Parathyroid adenoma (tissue), 2 donors: ENCODE data around the gene PIM1.
"Not testable (repeated sequence)": the region's sequence is repeated elsewhere in the genome, so short reads cannot be mapped to it uniquely, and the experiment has no call there.

Experiments used
- H2AFZ ChIP-seq: fragments of 300-600 bp; sonication (generic); one replicate; pipeline ENCODE4 v1.7.0; 2017; ENCODE audit warnings: antibody characterized with exemption, mild to moderate bottlenecking
- H3K27ac ChIP-seq: fragments of 300-600 bp; sonication (generic); one replicate; pipeline ENCODE4 v1.7.0; 2017
- H3K27me3 ChIP-seq: fragments of 300-600 bp; sonication (generic); one replicate; pipeline ENCODE4 v1.7.0; 2017; ENCODE audit warnings: low read length; ENCODE audit not compliant: control insufficient read depth, insufficient read depth
- H3K36me3 ChIP-seq: fragments of 300-600 bp; sonication (generic); one replicate; pipeline ENCODE4 v1.7.0; 2017; ENCODE audit warnings: low read length; ENCODE audit not compliant: control insufficient read depth, insufficient read depth
- H3K4me1 ChIP-seq: fragments of 300-600 bp; sonication (generic); one replicate; pipeline ENCODE4 v1.7.0; 2017; ENCODE audit warnings: control low read depth
- H3K4me2 ChIP-seq: fragments of 300-600 bp; sonication (generic); one replicate; pipeline ENCODE4 v1.7.0; 2017; ENCODE audit warnings: low read length
- H3K4me3 ChIP-seq: fragments of 300-600 bp; sonication (generic); one replicate; pipeline ENCODE4 v1.7.0; 2017; ENCODE audit warnings: low read depth, low read length
- H3K79me2 ChIP-seq: fragments of 300-600 bp; sonication (generic); one replicate; pipeline ENCODE4 v1.7.0; 2017; ENCODE audit warnings: control low read depth
- H3K9ac ChIP-seq: fragments of 300-600 bp; sonication (generic); one replicate; pipeline ENCODE4 v1.7.0; 2017; ENCODE audit warnings: mild to moderate bottlenecking
- H3K9me3 ChIP-seq: fragments of 300-600 bp; sonication (generic); one replicate; pipeline ENCODE4 v1.7.0; 2017; ENCODE audit warnings: low read length; ENCODE audit not compliant: control insufficient read depth
- CTCF ChIP-seq: fragments of 300-600 bp; sonication (generic); IDR thresholded peaks from one replicate; pipeline ENCODE4 v1.7.0; 2017; ENCODE audit warnings: antibody characterized with exemption, mild to moderate bottlenecking
- donor health status: primary hyperparathyroidism.

Gene PIM1

GRCh38 chr6:37187321-37188022 is 17.5 kb downstream of the PIM1 start:
- no peaks in the 10 kb centered on the region for H3K9me3 ChIP-seq
- no peak overlapping the region for H3K4me3 ChIP-seq
- H3K9ac ChIP-seq, result no peak overlapping the region
- no peaks in the 10 kb centered on the region for H3K27me3 ChIP-seq
- H3K27ac ChIP-seq, result no peak overlapping the region
- TF ChIP-seq CTCF, result no peak
- H3K36me3 ChIP-seq, result no peaks in the 10 kb centered on the region
- H2AFZ ChIP-seq, result no peak overlapping the region
- H3K4me2 ChIP-seq, result no peak overlapping the region
- no peaks in the 10 kb centered on the region for H3K79me2 ChIP-seq
- no peaks in the 10 kb centered on the region for H3K4me1 ChIP-seq

- Histone ChIP-seq H3K4me1 (no peaks in the 10 kb centered on the region), H3K9me3 (no peaks in the 10 kb centered on the region), H3K4me3 (no peak overlapping the region), H3K4me2 (no peak overlapping the region), H3K9ac (no peak overlapping the region), H3K36me3 (no peaks in the 10 kb centered on the region), H3K79me2 (no peaks in the 10 kb centered on the region), H3K27ac (no peak overlapping the region), H3K27me3 (no peaks in the 10 kb centered on the region), H2AFZ (no peak overlapping the region)
- TF ChIP-seq CTCF, result no peak
These were observed 19.1 kb downstream of the PIM1 start for GRCh38 chr6:37188962-37189510.

GRCh38 chr6:37190159-37190535 is 20.2 kb downstream of the PIM1 start:
- no peaks in the 10 kb centered on the region for H3K9me3 ChIP-seq
- H2AFZ ChIP-seq, result no peak overlapping the region
- H3K27ac ChIP-seq, result no peak overlapping the region
- no peak for TF ChIP-seq CTCF
- H3K9ac ChIP-seq, result no peak overlapping the region
- H3K4me2 ChIP-seq, result no peak overlapping the region
- H3K27me3 ChIP-seq, result no peaks in the 10 kb centered on the region
- no peaks in the 10 kb centered on the region for H3K36me3 ChIP-seq
- H3K79me2 ChIP-seq, result no peaks in the 10 kb centered on the region
- H3K4me3 ChIP-seq, result no peak overlapping the region
- H3K4me1 ChIP-seq, result no peaks in the 10 kb centered on the region

- Histone ChIP-seq H3K27ac (no peak overlapping the region), H2AFZ (no peak overlapping the region), H3K4me2 (no peak overlapping the region), H3K9ac (no peak overlapping the region), H3K27me3 (no peaks in the 10 kb centered on the region), H3K36me3 (no peaks in the 10 kb centered on the region), H3K9me3 (no peaks in the 10 kb centered on the region), H3K4me3 (no peak overlapping the region), H3K79me2 (no peaks in the 10 kb centered on the region), H3K4me1 (no peaks in the 10 kb centered on the region)
- TF ChIP-seq CTCF, result no peak
These were observed 22.7 kb downstream of the PIM1 start for GRCh38 chr6:37192666-37193065.

GRCh38 chr6:37194886-37195285 is 24.9 kb downstream of the PIM1 start:
- not testable (repeated sequence) for H3K4me2 ChIP-seq, H3K9ac ChIP-seq, H3K27ac ChIP-seq, H3K36me3 ChIP-seq, H3K27me3 ChIP-seq, H3K79me2 ChIP-seq, H3K4me1 ChIP-seq, H3K9me3 ChIP-seq, H2AFZ ChIP-seq, H3K4me3 ChIP-seq

GRCh38 chr6:37196451-37196850 is 26.5 kb downstream of the PIM1 start:
- H3K9me3 ChIP-seq, H3K4me3 ChIP-seq, H2AFZ ChIP-seq, H3K4me1 ChIP-seq, H3K79me2 ChIP-seq, H3K36me3 ChIP-seq, H3K27me3 ChIP-seq, H3K27ac ChIP-seq, H3K4me2 ChIP-seq, H3K9ac ChIP-seq: not testable (repeated sequence)
